PC-9 (cell line): Measurements from ENCODE around the gene AQP12A. TPM values are rescaled to one million over a fixed set of nuclear protein-coding genes. Genes with fewer than 3 reads are reported as not detected.

Source experiments
- BruUV-seq: library from RNA; stranded (reverse); fragments of 400-500 nt; replicated peaks from 2 replicates; lab custom pipeline; 2021; lab: Mats Ljungman, UMichigan
- CTCF ChIA-PET: fragments of 300-600 bp; sonication (Branson Sonifier 250); formaldehyde crosslinking; loops from one replicate; lab custom pipeline; 2022; ENCODE audit warnings: antibody characterized with exemption; lab: Charles Lee
- POLR2A ChIA-PET: fragments of 300-600 bp; sonication (Branson Sonifier 250); formaldehyde crosslinking; loops from one replicate; lab custom pipeline; 2022; ENCODE audit warnings: antibody characterized with exemption; ENCODE audit not compliant: unreplicated experiment; lab: Charles Lee
- DNase-seq, 2 experiments: peaks; one replicate each; pipeline versions ENCODE4 v3.0.0 to v3.0.0-alpha.2; 2015 to 2022; ENCODE audit warnings: mixed read lengths in 1 of 2
- H2AFZ ChIP-seq: fragments of 200-600 bp; sonication (generic); 2 replicates; pipeline ENCODE4 v1.8.1; 2017; ENCODE audit warnings: antibody characterized with exemption
- H3F3A ChIP-seq: fragments of 200-600 bp; sonication (generic); 2 replicates; pipeline ENCODE4 v1.8.1; 2017; ENCODE audit warnings: antibody characterized with exemption, mild to moderate bottlenecking, low read depth; ENCODE audit not compliant: insufficient read depth
- H3K27ac ChIP-seq: fragments of 200-600 bp; sonication (generic); 2 replicates; pipeline ENCODE4 v1.6.1; 2016; ENCODE audit warnings: mixed run types
- H3K27me3 ChIP-seq: fragments of 200-600 bp; sonication (generic); 2 replicates; pipeline ENCODE4 v1.6.1; 2016; ENCODE audit warnings: low read depth, mixed run types; ENCODE audit not compliant: insufficient read depth
- H3K36me3 ChIP-seq: fragments of 200-600 bp; sonication (generic); 2 replicates; pipeline ENCODE4 v1.6.1; 2016; ENCODE audit warnings: low read depth, mixed run types
- H3K4me1 ChIP-seq: fragments of 200-600 bp; sonication (generic); replicated peaks from 2 replicates; pipeline ENCODE4 v1.6.1; 2016; ENCODE audit warnings: mixed run types; ENCODE audit not compliant: insufficient read depth
- H3K4me2 ChIP-seq: fragments of 200-600 bp; sonication (generic); 2 replicates; pipeline ENCODE4 v1.6.1; 2017; ENCODE audit warnings: mixed run types
- H3K4me3 ChIP-seq: fragments of 200-600 bp; sonication (generic); 2 replicates; pipeline ENCODE4 v1.6.1; 2016; ENCODE audit warnings: mixed run types
- H3K79me2 ChIP-seq: fragments of 200-600 bp; sonication (generic); 2 replicates; pipeline ENCODE4 v1.6.1; 2017; ENCODE audit warnings: low read depth, mixed run types
- H3K9me2 ChIP-seq: fragments of 200-600 bp; sonication (generic); 2 replicates; pipeline ENCODE4 v1.8.1; 2017; ENCODE audit warnings: mild to moderate bottlenecking; ENCODE audit not compliant: insufficient read depth
- H3K9me3 ChIP-seq: fragments of 200-600 bp; sonication (generic); 2 replicates; pipeline ENCODE4 v1.8.1; 2016; ENCODE audit warnings: low read depth; ENCODE audit not compliant: insufficient read depth
- H4K20me1 ChIP-seq: fragments of 200-600 bp; sonication (generic); 2 replicates; pipeline ENCODE4 v1.8.1; 2017; ENCODE audit not compliant: insufficient read depth
- CTCF ChIP-seq: fragments of 200-600 bp; sonication (generic); conservative IDR thresholded peaks from 2 replicates; pipeline ENCODE4 v1.6.1; 2017; ENCODE audit warnings: mixed run types, antibody characterized with exemption, mild to moderate bottlenecking, moderate library complexity
- EZH2 ChIP-seq: fragments of 200-600 bp; sonication (generic); IDR thresholded peaks from 2 replicates; pipeline ENCODE4 v1.8.0; 2017; ENCODE audit warnings: antibody characterized with exemption, low read depth
- intact Hi-C: fragments of 100-400 bp; cut with micrococcal nuclease; formaldehyde crosslinking; loops from one replicate; pipeline ENCODE4 v1.10.0; 2022; ENCODE audit not compliant: unreplicated experiment
- total RNA-seq: library from RNA; stranded (reverse); gene quantifications from 2 replicates; pipeline ENCODE4 v1.2.3, GENCODE V29; 2021

The AQP12A gene
- total RNA-seq, 1 experiment from 2014 or later = not detected

DNA sequence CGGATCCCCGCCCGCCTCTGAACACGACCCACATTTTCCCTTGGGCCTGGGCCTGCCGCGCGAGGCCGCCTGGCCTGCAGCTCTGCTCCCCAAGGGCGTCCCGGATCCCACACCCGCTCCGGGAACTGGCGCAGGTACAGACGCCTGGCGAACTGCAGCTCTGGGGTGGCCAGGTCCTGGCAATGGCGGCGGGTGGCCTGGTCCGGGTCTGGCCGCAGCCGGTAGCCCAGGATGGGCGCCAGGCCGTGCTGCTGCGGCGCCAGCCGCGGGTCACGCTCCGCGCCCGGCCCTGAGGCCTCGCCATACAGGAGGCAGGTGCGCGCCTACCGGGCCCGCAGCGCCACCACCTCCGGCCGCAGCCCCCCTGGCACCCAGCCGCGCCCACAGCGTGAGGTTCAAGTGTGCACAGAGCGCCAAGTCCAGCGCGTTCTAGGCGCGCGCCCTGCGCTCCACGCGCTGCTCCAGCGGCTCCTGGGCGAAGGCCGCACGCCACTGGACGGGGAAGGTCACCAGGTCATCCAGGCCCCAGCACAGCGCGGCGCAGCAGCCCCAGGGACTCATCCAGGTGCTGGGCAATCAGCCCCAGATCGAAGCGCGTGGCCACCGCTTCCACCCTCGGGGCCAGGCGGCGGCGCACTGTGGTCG is 9.5 kb downstream of the AQP12A start:
- TF ChIP-seq EZH2 (no peak), CTCF (no peak)
- Histone ChIP-seq H3K9me2 (no peaks in the 10 kb centered on the region), H3K27ac (no peak overlapping the region), H3K4me3 (no peak overlapping the region), H3K9me3 (no peaks in the 10 kb centered on the region), H3F3A (no peaks in the 10 kb centered on the region), H3K36me3 (no peaks in the 10 kb centered on the region), H3K79me2 (no peaks in the 10 kb centered on the region), H3K27me3 (peaks cover 57% of the 10 kb centered on the region), H2AFZ (no peak overlapping the region), H3K4me1 (no peaks in the 10 kb centered on the region), H3K4me2 (no peak overlapping the region), H4K20me1 (no peaks in the 10 kb centered on the region)
- intact Hi-C loops = loop anchor here (10.0 kb wide), 1 partner anchor 186 kb away; no protein-coding TSS in a partner anchor
- POLR2A ChIA-PET = no interaction called here
- no peak for DNase-seq
- CTCF ChIA-PET = no interaction called here
- no TSS peak for BruUV-seq

- H3K36me3 ChIP-seq = no peaks in the 10 kb centered on the region
- DNase-seq = no peak
- BruUV-seq = no TSS peak
- H3K27me3 ChIP-seq = peaks cover 65% of the 10 kb centered on the region
- H3K9me3 ChIP-seq = no peaks in the 10 kb centered on the region
- no peak overlapping the region for H2AFZ ChIP-seq
- H3F3A ChIP-seq = no peaks in the 10 kb centered on the region
- no peaks in the 10 kb centered on the region for H3K4me1 ChIP-seq
- ChIA-PET CTCF (no interaction called here), POLR2A (no interaction called here)
- no peak overlapping the region for H3K4me3 ChIP-seq
- no peaks in the 10 kb centered on the region for H3K79me2 ChIP-seq
- no peak overlapping the region for H3K27ac ChIP-seq
- H4K20me1 ChIP-seq = no peaks in the 10 kb centered on the region
- intact Hi-C loops = loop anchor here (10.0 kb wide), 1 partner anchor 187 kb away; no protein-coding TSS in a partner anchor
- H3K9me2 ChIP-seq = no peaks in the 10 kb centered on the region
- no peak overlapping the region for H3K4me2 ChIP-seq
- no peak for TF ChIP-seq EZH2
- no peak for TF ChIP-seq CTCF
Measured at GRCh38 chr2:240701736-240702639, 10.3 kb downstream of the AQP12A start.

- no peak for DNase-seq
- no peak for TF ChIP-seq EZH2
- TF ChIP-seq CTCF = no peak
- Histone ChIP-seq H3K9me3 (no peaks in the 10 kb centered on the region), H2AFZ (no peak overlapping the region), H3K79me2 (no peaks in the 10 kb centered on the region), H3K4me3 (no peak overlapping the region), H3F3A (no peaks in the 10 kb centered on the region), H3K4me1 (no peaks in the 10 kb centered on the region), H3K9me2 (no peaks in the 10 kb centered on the region), H3K27me3 (peaks cover 71% of the 10 kb centered on the region), H3K36me3 (no peaks in the 10 kb centered on the region), H3K4me2 (no peak overlapping the region), H3K27ac (no peak overlapping the region), H4K20me1 (no peaks in the 10 kb centered on the region)
- CTCF ChIA-PET = no interaction called here
- BruUV-seq = no TSS peak
- intact Hi-C loops = loop anchor here (10.0 kb wide), 1 partner anchor 188 kb away; no protein-coding TSS in a partner anchor
- POLR2A ChIA-PET = no interaction called here
Measured at GRCh38 chr2:240702640-240703011, 11.0 kb downstream of the AQP12A start.
